GM18861 (cell line): ENCODE results near the gene CMSS1.

ENCODE experiments used
- ATAC-seq: cut with Tn5 transposase; IDR thresholded peaks from one replicate; pipeline ENCODE4 v1.9.1; 2021; ENCODE audit not compliant: unreplicated experiment

CMSS1 gene

GRCh38 chr3:100102757-100103156 lies 285.1 kb downstream of the CMSS1 start:
- no peak for ATAC-seq

GRCh38 chr3:100103558-100104441 lies 286.1 kb downstream of the CMSS1 start:
- ATAC-seq = peak; percentile 71

GRCh38 chr3:100104442-100104798 lies 286.8 kb downstream of the CMSS1 start:
- peak; percentile 22 for ATAC-seq

- ATAC-seq = no peak
Observed at GRCh38 chr3:100104817-100105413, 287.3 kb downstream of the CMSS1 start.

- peak; percentile 44 for ATAC-seq
Observed at GRCh38 chr3:100105501-100105900, 287.8 kb downstream of the CMSS1 start.

GRCh38 chr3:100106094-100106493 lies 288.4 kb downstream of the CMSS1 start:
- ATAC-seq = no peak

- ATAC-seq = no peak
Observed at GRCh38 chr3:100106531-100107141, 289.0 kb downstream of the CMSS1 start.

GRCh38 chr3:100107221-100107814 lies 289.7 kb downstream of the CMSS1 start:
- ATAC-seq = no peak

- no peak for ATAC-seq
Observed at GRCh38 chr3:100108464-100109079, 290.9 kb downstream of the CMSS1 start.

GRCh38 chr3:100110162-100110561 lies 292.5 kb downstream of the CMSS1 start:
- ATAC-seq = no peak

GRCh38 chr3:100111728-100112127 lies 294.1 kb downstream of the CMSS1 start:
- ATAC-seq = no peak

GRCh38 chr3:100113723-100114412 lies 296.2 kb downstream of the CMSS1 start:
- ATAC-seq = no peak

GRCh38 chr3:100114413-100115030 lies 296.9 kb downstream of the CMSS1 start, which contains the start of gene FILIP1L:
TSS of gene FILIP1L (minus strand) at chr3:100114501.
- no peak for ATAC-seq

GRCh38 chr3:100117093-100117492 lies 299.4 kb downstream of the CMSS1 start:
- no peak for ATAC-seq

GRCh38 chr3:100120012-100120411 lies 302.4 kb downstream of the CMSS1 start:
- no peak for ATAC-seq

GRCh38 chr3:100120693-100121092 lies 303.0 kb downstream of the CMSS1 start:
- ATAC-seq = no peak

- ATAC-seq = no peak
Observed at GRCh38 chr3:100122321-100122720, 304.7 kb downstream of the CMSS1 start.

- ATAC-seq = no peak
Observed at GRCh38 chr3:100123112-100123511, 305.4 kb downstream of the CMSS1 start.

- ATAC-seq = no peak
Observed at GRCh38 chr3:100124201-100124761, 306.6 kb downstream of the CMSS1 start.
